ENCODE measurements around the gene CAPN6. TPM values are rescaled to one million over a fixed set of nuclear protein-coding genes. Genes with fewer than 3 reads are reported as not detected.

The CAPN6 gene
- total RNA-seq, 1 experiment from 2014 or later: 3.1 TPM

DNA sequence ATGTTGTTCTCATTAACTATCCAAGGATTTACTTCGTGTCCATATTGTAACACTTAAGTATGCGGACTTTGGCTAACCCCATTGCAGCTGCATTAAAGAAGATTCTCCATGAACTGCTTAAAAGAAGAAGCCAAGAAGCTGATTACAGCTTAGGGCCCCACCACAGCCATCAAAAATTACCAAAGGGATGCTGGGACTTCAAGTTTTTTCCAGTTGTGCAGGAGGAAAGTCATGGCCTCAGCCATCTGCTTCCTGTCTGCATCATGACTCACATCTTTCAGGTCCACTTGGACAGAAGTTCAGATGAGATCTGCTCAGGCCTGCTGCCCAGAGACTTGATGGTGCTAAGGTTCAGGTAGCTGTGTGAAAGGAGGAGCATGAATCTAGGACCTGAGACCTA, 38.8 kb upstream of the CAPN6 start:
- Mint-ChIP-seq H3K9me3 (no peaks in the 10 kb centered on the region), H3K27me3 (ENCODE audit: low read depth) (peaks cover 8% of the 10 kb centered on the region), H3K4me3 (no peak overlapping the region), H3K4me1 (peaks cover 3% of the 10 kb centered on the region; the same call in 1 of the 2 replicates), H3K36me3 (no peaks in the 10 kb centered on the region), H3K27ac (no peak overlapping the region)
- ChIA-PET POLR2A (no interaction called here), CTCF (no interaction called here)
- TF ChIP-seq, protein P1, sequence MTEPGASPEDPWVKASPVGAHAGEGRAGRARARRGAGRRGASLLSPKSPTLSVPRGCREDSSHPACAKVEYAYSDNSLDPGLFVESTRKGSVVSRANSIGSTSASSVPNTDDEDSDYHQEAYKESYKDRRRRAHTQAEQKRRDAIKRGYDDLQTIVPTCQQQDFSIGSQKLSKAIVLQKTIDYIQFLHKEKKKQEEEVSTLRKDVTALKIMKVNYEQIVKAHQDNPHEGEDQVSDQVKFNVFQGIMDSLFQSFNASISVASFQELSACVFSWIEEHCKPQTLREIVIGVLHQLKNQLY (CRISPR knock-in tag; IDR thresholded peaks at IDR 0.05): no peak
- TF ChIP-seq, protein P2, sequence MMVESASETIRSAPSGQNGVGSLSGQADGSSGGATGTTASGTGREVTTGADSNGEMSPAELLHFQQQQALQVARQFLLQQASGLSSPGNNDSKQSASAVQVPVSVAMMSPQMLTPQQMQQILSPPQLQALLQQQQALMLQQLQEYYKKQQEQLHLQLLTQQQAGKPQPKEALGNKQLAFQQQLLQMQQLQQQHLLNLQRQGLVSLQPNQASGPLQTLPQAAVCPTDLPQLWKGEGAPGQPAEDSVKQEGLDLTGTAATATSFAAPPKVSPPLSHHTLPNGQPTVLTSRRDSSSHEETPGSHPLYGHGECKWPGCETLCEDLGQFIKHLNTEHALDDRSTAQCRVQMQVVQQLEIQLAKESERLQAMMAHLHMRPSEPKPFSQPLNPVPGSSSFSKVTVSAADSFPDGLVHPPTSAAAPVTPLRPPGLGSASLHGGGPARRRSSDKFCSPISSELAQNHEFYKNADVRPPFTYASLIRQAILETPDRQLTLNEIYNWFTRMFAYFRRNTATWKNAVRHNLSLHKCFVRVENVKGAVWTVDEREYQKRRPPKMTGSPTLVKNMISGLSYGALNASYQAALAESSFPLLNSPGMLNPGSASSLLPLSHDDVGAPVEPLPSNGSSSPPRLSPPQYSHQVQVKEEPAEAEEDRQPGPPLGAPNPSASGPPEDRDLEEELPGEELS (CRISPR knock-in tag; IDR thresholded peaks at IDR 0.05): no peak
- TF ChIP-seq ZNF263 (CRISPR knock-in tag; IDR thresholded peaks at IDR 0.05; ENCODE audit: low read depth) (no peak), SP1 (CRISPR knock-in tag; conservative IDR thresholded peaks at IDR 0.05) (no peak)
- ATAC-seq (no peak), DNase-seq (ENCODE audit: low spot score) (no peak)

DNA sequence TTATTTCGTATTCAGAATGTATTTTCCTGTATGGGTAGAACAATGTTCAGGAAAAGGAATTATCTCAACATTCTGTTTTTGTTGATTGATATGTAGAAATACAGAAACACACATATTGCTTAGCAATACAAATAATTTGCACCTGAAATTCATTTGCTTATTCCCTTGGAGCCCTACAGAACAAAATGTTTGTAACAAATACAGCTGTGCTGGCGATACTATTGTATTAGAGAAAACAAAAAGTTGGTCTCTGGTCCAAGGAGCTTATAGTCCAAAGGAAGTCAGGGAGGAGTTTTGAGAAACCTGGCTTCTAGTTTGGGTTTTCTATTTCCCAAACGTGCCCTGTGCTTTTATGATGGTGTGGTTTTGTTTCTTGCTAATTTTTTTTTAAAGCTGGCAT, 37.8 kb upstream of the CAPN6 start:
- Mint-ChIP-seq H3K4me1 (0 out of 2 replicates have a peak, but pooled peaks cover under 1% of the 10 kb centered on the region), H3K36me3 (no peaks in the 10 kb centered on the region), H3K4me3 (no peak overlapping the region), H3K9me3 (no peaks in the 10 kb centered on the region), H3K27ac (no peak overlapping the region), H3K27me3 (ENCODE audit: low read depth) (peaks cover 4% of the 10 kb centered on the region)
- ATAC-seq (no peak), DNase-seq (ENCODE audit: low spot score) (no peak)
- POLR2A ChIA-PET: no interaction called here
- CTCF ChIA-PET: no interaction called here
- TF ChIP-seq, protein P3, sequence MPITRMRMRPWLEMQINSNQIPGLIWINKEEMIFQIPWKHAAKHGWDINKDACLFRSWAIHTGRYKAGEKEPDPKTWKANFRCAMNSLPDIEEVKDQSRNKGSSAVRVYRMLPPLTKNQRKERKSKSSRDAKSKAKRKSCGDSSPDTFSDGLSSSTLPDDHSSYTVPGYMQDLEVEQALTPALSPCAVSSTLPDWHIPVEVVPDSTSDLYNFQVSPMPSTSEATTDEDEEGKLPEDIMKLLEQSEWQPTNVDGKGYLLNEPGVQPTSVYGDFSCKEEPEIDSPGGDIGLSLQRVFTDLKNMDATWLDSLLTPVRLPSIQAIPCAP (CRISPR knock-in tag; IDR thresholded peaks at IDR 0.05): no peak

DNA sequence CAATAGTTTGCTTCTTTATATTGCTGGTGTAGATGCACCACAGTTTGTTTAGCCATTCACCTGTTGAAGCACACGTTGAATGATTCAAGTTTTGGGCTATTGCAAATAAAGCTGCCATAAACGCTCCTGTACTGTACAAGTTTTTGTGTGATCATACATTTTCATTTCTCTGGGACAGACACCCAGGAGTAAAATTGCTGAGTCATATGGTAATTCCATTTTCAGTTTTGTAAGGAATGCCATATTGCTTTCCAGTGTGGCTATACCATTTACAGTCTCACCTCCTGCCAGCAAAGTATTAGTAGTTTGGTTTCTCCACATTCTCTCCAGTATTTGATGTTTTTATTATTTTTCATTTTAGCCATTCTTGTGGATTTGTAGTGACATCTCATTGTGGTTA, 32.0 kb upstream of the CAPN6 start:
- Mint-ChIP-seq H3K4me1 (no peaks in the 10 kb centered on the region), H3K4me3 (no peak overlapping the region), H3K27me3 (ENCODE audit: low read depth) (peaks cover 6% of the 10 kb centered on the region; the same call in 1 of the 2 replicates), H3K9me3 (no peaks in the 10 kb centered on the region), H3K36me3 (no peaks in the 10 kb centered on the region), H3K27ac (no peak overlapping the region)
- ChIA-PET POLR2A (no interaction called here), CTCF (no interaction called here)
- ATAC-seq (no peak), DNase-seq (ENCODE audit: low spot score) (no peak)
- TF ChIP-seq EMX1 (CRISPR knock-in tag; IDR thresholded peaks at IDR 0.05): no peak
- no peak for TF ChIP-seq CREB1 (CRISPR knock-in tag; IDR thresholded peaks at IDR 0.05)
- no peak for TF ChIP-seq NFATC4 (CRISPR knock-in tag; IDR thresholded peaks at IDR 0.05)
- TF ChIP-seq ETV6 (CRISPR knock-in tag; IDR thresholded peaks at IDR 0.05): no peak
- TF ChIP-seq, protein P4, sequence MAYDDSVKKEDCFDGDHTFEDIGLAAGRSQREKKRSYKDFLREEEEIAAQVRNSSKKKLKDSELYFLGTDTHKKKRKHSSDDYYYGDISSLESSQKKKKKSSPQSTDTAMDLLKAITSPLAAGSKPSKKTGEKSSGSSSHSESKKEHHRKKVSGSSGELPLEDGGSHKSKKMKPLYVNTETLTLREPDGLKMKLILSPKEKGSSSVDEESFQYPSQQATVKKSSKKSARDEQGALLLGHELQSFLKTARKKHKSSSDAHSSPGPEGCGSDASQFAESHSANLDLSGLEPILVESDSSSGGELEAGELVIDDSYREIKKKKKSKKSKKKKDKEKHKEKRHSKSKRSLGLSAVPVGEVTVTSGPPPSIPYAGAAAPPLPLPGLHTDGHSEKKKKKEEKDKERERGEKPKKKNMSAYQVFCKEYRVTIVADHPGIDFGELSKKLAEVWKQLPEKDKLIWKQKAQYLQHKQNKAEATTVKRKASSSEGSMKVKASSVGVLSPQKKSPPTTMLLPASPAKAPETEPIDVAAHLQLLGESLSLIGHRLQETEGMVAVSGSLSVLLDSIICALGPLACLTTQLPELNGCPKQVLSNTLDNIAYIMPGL (CRISPR knock-in tag; IDR thresholded peaks at IDR 0.05): no peak
- TF ChIP-seq, protein P5, sequence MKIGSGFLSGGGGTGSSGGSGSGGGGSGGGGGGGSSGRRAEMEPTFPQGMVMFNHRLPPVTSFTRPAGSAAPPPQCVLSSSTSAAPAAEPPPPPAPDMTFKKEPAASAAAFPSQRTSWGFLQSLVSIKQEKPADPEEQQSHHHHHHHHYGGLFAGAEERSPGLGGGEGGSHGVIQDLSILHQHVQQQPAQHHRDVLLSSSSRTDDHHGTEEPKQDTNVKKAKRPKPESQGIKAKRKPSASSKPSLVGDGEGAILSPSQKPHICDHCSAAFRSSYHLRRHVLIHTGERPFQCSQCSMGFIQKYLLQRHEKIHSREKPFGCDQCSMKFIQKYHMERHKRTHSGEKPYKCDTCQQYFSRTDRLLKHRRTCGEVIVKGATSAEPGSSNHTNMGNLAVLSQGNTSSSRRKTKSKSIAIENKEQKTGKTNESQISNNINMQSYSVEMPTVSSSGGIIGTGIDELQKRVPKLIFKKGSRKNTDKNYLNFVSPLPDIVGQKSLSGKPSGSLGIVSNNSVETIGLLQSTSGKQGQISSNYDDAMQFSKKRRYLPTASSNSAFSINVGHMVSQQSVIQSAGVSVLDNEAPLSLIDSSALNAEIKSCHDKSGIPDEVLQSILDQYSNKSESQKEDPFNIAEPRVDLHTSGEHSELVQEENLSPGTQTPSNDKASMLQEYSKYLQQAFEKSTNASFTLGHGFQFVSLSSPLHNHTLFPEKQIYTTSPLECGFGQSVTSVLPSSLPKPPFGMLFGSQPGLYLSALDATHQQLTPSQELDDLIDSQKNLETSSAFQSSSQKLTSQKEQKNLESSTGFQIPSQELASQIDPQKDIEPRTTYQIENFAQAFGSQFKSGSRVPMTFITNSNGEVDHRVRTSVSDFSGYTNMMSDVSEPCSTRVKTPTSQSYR (CRISPR knock-in tag; IDR thresholded peaks at IDR 0.05): no peak
- TF ChIP-seq TEAD4 (CRISPR knock-in tag; IDR thresholded peaks at IDR 0.05): no peak
- no peak for TF ChIP-seq TP53 (CRISPR knock-in tag; IDR thresholded peaks at IDR 0.05)
- no peak for TF ChIP-seq GABPB1 (CRISPR knock-in tag; IDR thresholded peaks at IDR 0.05)
- TF ChIP-seq OVOL2 (CRISPR knock-in tag; IDR thresholded peaks at IDR 0.05; ENCODE audit: borderline replicate concordance): no peak
- no peak for TF ChIP-seq ZNF263 (CRISPR knock-in tag; IDR thresholded peaks at IDR 0.05; ENCODE audit: low read depth)
- TF ChIP-seq, protein P3 (CRISPR knock-in tag; IDR thresholded peaks at IDR 0.05): no peak
- no peak for TF ChIP-seq CBFB (CRISPR knock-in tag; IDR thresholded peaks at IDR 0.05; ENCODE audit: low read depth)
- TF ChIP-seq, protein P6, sequence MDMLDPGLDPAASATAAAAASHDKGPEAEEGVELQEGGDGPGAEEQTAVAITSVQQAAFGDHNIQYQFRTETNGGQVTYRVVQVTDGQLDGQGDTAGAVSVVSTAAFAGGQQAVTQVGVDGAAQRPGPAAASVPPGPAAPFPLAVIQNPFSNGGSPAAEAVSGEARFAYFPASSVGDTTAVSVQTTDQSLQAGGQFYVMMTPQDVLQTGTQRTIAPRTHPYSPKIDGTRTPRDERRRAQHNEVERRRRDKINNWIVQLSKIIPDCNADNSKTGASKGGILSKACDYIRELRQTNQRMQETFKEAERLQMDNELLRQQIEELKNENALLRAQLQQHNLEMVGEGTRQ (CRISPR knock-in tag; IDR thresholded peaks at IDR 0.05): no peak
- no peak for TF ChIP-seq TEAD1 (CRISPR knock-in tag; IDR thresholded peaks at IDR 0.05)
- TF ChIP-seq ZNF416 (CRISPR knock-in tag; IDR thresholded peaks at IDR 0.05): no peak
- TF ChIP-seq, protein P7, sequence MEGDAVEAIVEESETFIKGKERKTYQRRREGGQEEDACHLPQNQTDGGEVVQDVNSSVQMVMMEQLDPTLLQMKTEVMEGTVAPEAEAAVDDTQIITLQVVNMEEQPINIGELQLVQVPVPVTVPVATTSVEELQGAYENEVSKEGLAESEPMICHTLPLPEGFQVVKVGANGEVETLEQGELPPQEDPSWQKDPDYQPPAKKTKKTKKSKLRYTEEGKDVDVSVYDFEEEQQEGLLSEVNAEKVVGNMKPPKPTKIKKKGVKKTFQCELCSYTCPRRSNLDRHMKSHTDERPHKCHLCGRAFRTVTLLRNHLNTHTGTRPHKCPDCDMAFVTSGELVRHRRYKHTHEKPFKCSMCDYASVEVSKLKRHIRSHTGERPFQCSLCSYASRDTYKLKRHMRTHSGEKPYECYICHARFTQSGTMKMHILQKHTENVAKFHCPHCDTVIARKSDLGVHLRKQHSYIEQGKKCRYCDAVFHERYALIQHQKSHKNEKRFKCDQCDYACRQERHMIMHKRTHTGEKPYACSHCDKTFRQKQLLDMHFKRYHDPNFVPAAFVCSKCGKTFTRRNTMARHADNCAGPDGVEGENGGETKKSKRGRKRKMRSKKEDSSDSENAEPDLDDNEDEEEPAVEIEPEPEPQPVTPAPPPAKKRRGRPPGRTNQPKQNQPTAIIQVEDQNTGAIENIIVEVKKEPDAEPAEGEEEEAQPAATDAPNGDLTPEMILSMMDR (IDR thresholded peaks at IDR 0.05): no peak
- no peak for TF ChIP-seq KAT7 (CRISPR knock-in tag; IDR thresholded peaks at IDR 0.05; ENCODE audit: borderline replicate concordance)

Data from WTC11 (cell line).